ENCODE results near the gene TMEM256. TPM values are rescaled to one million over a fixed set of nuclear protein-coding genes. Genes with fewer than 3 reads are reported as not detected.

TMEM256 gene
- total RNA-seq, 3 donors from 2014 or later = 51.9 to 85.1 (median 64.9) TPM

GRCh38 chr17:7423679-7424078, 19.8 kb upstream of the TMEM256 start:
- intact Hi-C loops (cut with DNase I, micrococcal nuclease) = no loop called here
- Histone ChIP-seq H3K9me3 (no peaks in the 10 kb centered on the region), H3K4me3 (no peak overlapping the region), H3K36me3 (ENCODE audit: low read depth) (no peaks in the 10 kb centered on the region), H3K4me1 (ENCODE audit: low read depth) (no peaks in the 10 kb centered on the region)
- DNase-seq (no peak), ATAC-seq (no peak)
- TF ChIP-seq CTCF (IDR thresholded peaks at IDR 0.05) = no peak

DNA sequence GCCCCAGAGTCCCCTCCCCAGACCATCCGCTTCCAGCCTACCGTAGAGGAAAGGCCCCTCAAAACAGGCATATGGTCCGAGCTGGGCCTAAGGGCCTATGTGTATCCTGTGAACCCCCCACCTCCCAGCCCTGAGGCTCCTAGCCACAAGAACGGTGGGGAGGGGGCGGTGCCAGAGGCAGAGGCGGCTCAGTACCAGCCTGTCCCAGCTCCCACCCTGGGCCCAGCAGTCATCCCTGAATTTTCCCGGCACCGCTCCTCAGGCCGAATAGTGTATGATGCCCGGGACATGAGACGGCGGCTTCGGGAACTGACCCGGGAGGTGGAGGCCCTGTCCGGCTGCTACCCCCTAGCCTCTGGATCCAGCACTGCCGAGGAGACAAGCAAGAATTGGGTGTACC, 17.3 kb upstream of the TMEM256 start:
- Histone ChIP-seq H3K9me3 (no peaks in the 10 kb centered on the region), H3K4me1 (ENCODE audit: low read depth) (no peaks in the 10 kb centered on the region), H3K4me3 (no peak overlapping the region), H3K36me3 (ENCODE audit: low read depth) (no peaks in the 10 kb centered on the region)
- ATAC-seq = no peak
- TF ChIP-seq CTCF (IDR thresholded peaks at IDR 0.05) = no peak
- no peak for DNase-seq
- intact Hi-C loops (cut with DNase I, micrococcal nuclease) = no loop called here

GRCh38 chr17:7419819-7420610, 16.1 kb upstream of the TMEM256 start, which contains the start of gene SPEM1:
SPEM1 (plus strand) TSS chr17:7420324; CDS start chr17:7420385, 61 bp downstream.
- no peaks in the 10 kb centered on the region for H3K36me3 ChIP-seq (ENCODE audit: low read depth)
- H3K4me3 ChIP-seq = no peak within 1 kb of the TSS
- intact Hi-C loops (cut with DNase I, micrococcal nuclease) = no loop called here
- no peaks in the 10 kb centered on the region for H3K9me3 ChIP-seq
- ATAC-seq (no peak), DNase-seq (no peak)
- TF ChIP-seq CTCF (IDR thresholded peaks at IDR 0.05) = no peak
- no peaks in the 10 kb centered on the region for H3K4me1 ChIP-seq (ENCODE audit: low read depth)

- H3K4me3 ChIP-seq = no peak overlapping the region
- intact Hi-C loops (cut with DNase I, micrococcal nuclease) = no loop called here
- no peak for DNase-seq
- no peaks in the 10 kb centered on the region for H3K4me1 ChIP-seq (ENCODE audit: low read depth)
- ATAC-seq = no peak
- H3K36me3 ChIP-seq (ENCODE audit: low read depth) = no peaks in the 10 kb centered on the region
- no peak for TF ChIP-seq CTCF (IDR thresholded peaks at IDR 0.05)
- no peaks in the 10 kb centered on the region for H3K9me3 ChIP-seq
Measured at GRCh38 chr17:7418472-7419152, 14.7 kb upstream of the TMEM256 start.

- Histone ChIP-seq H3K9me3 (no peaks in the 10 kb centered on the region), H3K4me3 (no peak overlapping the region), H3K36me3 (ENCODE audit: low read depth) (no peaks in the 10 kb centered on the region), H3K4me1 (ENCODE audit: low read depth) (no peaks in the 10 kb centered on the region)
- ATAC-seq (no peak), DNase-seq (no peak)
- intact Hi-C loops (cut with DNase I, micrococcal nuclease) = no loop called here
- TF ChIP-seq CTCF (IDR thresholded peaks at IDR 0.05) = no peak
Measured at GRCh38 chr17:7417056-7417655, 13.3 kb upstream of the TMEM256 start.
